HG02759 (cell line): Measurements from ENCODE around the gene CCT7.
A peak's percentile ranks its signal among the peaks of the same experiment; 100 is the strongest.

Source experiments
- ATAC-seq: cut with Tn5 transposase; IDR thresholded peaks from one replicate; pipeline ENCODE4 v1.9.1; 2021; ENCODE audit warnings: mild to moderate bottlenecking, moderate library complexity; ENCODE audit not compliant: unreplicated experiment

CCT7 gene

GRCh38 chr2:73292316-73292905, 58.3 kb downstream of the CCT7 start:
- ATAC-seq = no peak

- ATAC-seq = peak; percentile 10
These were observed 58.9 kb downstream of the CCT7 start for GRCh38 chr2:73292906-73293533.

GRCh38 chr2:73293534-73294171, 59.5 kb downstream of the CCT7 start, which contains the start of gene EGR4:
EGR4 (minus strand) TSS chr2:73293548; CDS start chr2:73293317, 231 bp downstream.
- peak; percentile 88 for ATAC-seq

GRCh38 chr2:73294239-73294638, 60.1 kb downstream of the CCT7 start:
- no peak for ATAC-seq

- ATAC-seq = no peak
These were observed 61.8 kb downstream of the CCT7 start for GRCh38 chr2:73295751-73296400.

GRCh38 chr2:73297151-73297559, 63.0 kb downstream of the CCT7 start:
- ATAC-seq = no peak

- no peak for ATAC-seq
These were observed 63.5 kb downstream of the CCT7 start for GRCh38 chr2:73297586-73297985.

GRCh38 chr2:73300926-73301325, 66.8 kb downstream of the CCT7 start:
- no peak for ATAC-seq

- ATAC-seq = no peak
These were observed 67.5 kb downstream of the CCT7 start for GRCh38 chr2:73301636-73302035.
